Endothelial cell (in vitro differentiated cells): ENCODE results near the gene OR2C3. TPM values are rescaled to one million over a fixed set of nuclear protein-coding genes. Genes with fewer than 3 reads are reported as not detected.
A peak's percentile ranks its signal among the peaks of the same experiment; 100 is the strongest.

ENCODE experiments used
- DNase-seq: peaks from one replicate; pipeline ENCODE4 v3.0.0; 2021; ENCODE audit warnings: low spot score
- H3K27ac Mint-ChIP-seq: one replicate; pipeline ENCODE4 v1.8.0; 2021; ENCODE audit warnings: mixed read lengths, inconsistent platforms; ENCODE audit not compliant: unreplicated experiment
- H3K27me3 Mint-ChIP-seq: one replicate; pipeline ENCODE4 v1.8.0; 2021; ENCODE audit warnings: mild to moderate bottlenecking, moderate library complexity, mixed read lengths, inconsistent platforms; ENCODE audit not compliant: unreplicated experiment
- H3K36me3 Mint-ChIP-seq: one replicate; pipeline ENCODE4 v1.8.0; 2021; ENCODE audit warnings: mild to moderate bottlenecking, low read depth, mixed read lengths, inconsistent platforms; ENCODE audit not compliant: unreplicated experiment
- H3K4me1 Mint-ChIP-seq: one replicate; pipeline ENCODE4 v1.8.0; 2021; ENCODE audit warnings: mild to moderate bottlenecking, mixed read lengths, inconsistent platforms; ENCODE audit not compliant: unreplicated experiment
- H3K4me3 Mint-ChIP-seq: one replicate; pipeline ENCODE4 v1.8.0; 2021; ENCODE audit warnings: mild to moderate bottlenecking, mixed read lengths, inconsistent platforms; ENCODE audit not compliant: unreplicated experiment
- H3K9me3 Mint-ChIP-seq: one replicate; pipeline ENCODE4 v1.8.0; 2021; ENCODE audit warnings: mixed read lengths, inconsistent platforms; ENCODE audit not compliant: unreplicated experiment
- CTCF ChIP-seq: fragments of 200-600 bp; sonication (generic); IDR thresholded peaks from one replicate; pipeline ENCODE4 v1.5.0; 2021; ENCODE audit warnings: antibody characterized with exemption; ENCODE audit not compliant: unreplicated experiment
- total RNA-seq: library from RNA; stranded (reverse); fragmentation: NEBNext Ultra II Directional; extraction: Animal tissue kit (Norgen Biotek cat#: 25700); gene quantifications from one replicate; pipeline ENCODE4 v1.2.1, GENCODE V29; 2021; ENCODE audit not compliant: unreplicated experiment

The OR2C3 gene
- total RNA-seq, 1 donor from 2014 or later = not detected

- no peak overlapping the region for H3K27ac Mint-ChIP-seq
- no peaks in the 10 kb centered on the region for H3K4me1 Mint-ChIP-seq
- no peak for TF ChIP-seq CTCF
- H3K4me3 Mint-ChIP-seq = no peak overlapping the region
- no peaks in the 10 kb centered on the region for H3K27me3 Mint-ChIP-seq
- no peaks in the 10 kb centered on the region for H3K36me3 Mint-ChIP-seq
- H3K9me3 Mint-ChIP-seq = no peaks in the 10 kb centered on the region
- no peak for DNase-seq
These were observed 26.0 kb upstream of the OR2C3 start for GRCh38 chr1:247562198-247562597.

DNA sequence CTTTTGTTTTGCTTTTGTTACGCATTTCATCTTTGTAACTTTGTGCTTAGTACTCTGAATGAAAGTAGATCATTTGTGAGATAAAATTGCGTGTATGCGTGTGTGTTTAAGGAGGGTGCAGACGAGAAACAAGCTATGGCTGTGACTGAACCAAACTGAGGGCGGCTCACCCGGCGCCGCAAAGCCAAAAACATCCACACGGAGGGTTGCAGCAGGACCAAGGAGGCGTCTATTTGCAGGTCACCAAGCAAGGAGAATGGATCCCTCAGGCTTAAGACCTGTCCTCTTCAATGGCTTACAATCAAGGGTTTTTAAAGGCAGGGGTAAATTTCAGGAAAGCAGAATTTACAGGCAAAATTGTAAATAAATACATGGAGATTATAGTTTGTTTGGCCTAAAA, 25.5 kb upstream of the OR2C3 start:
- Mint-ChIP-seq H3K4me1 (no peaks in the 10 kb centered on the region), H3K27ac (no peak overlapping the region)
- no peak for DNase-seq

DNA sequence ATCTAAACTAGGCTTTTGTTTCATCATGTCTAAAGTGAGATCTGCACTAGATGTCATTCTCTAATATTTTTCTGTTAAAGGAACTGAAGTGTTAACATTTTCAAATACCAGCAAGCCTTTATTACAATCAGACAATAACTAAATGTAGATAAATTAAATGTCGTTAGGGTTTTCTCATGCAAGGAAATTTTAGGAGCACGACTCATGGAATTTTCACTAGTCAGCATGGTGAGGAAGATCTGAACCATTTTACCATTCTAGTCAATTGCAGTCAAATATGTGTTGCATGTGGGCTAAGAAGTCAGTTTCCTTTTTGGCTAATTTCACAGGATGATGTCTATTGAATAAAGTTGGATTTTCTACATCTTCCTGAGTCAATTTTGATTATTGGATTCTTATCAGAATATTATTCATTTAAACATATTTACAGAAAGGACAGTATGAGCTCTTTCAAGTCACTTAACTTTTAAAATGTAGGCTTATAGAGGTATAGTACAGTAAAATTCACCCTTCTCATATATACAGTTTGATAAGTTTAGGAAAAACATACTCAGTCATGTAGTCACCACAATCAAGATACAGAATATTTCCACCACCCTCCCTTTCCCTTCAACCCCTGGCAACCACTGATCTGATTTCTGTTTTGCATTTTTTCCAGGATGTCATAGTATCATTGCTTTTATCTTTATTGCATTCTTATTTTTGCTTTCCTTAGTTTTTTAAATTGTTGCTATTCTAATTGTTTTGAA, 21.9 kb upstream of the OR2C3 start:
- H3K36me3 Mint-ChIP-seq = no peaks in the 10 kb centered on the region
- H3K27me3 Mint-ChIP-seq = no peaks in the 10 kb centered on the region
- H3K27ac Mint-ChIP-seq = no peak overlapping the region
- no peaks in the 10 kb centered on the region for H3K9me3 Mint-ChIP-seq
- no peak for TF ChIP-seq CTCF
- H3K4me1 Mint-ChIP-seq = no peaks in the 10 kb centered on the region
- no peak for DNase-seq
- H3K4me3 Mint-ChIP-seq = no peak overlapping the region

More for the DNA sequence above, 25.5 kb upstream of the OR2C3 start:
- no peaks in the 10 kb centered on the region for H3K27me3 Mint-ChIP-seq
- H3K9me3 Mint-ChIP-seq = no peaks in the 10 kb centered on the region
- no peak for TF ChIP-seq CTCF
- no peaks in the 10 kb centered on the region for H3K36me3 Mint-ChIP-seq
- H3K4me3 Mint-ChIP-seq = no peak overlapping the region

DNA sequence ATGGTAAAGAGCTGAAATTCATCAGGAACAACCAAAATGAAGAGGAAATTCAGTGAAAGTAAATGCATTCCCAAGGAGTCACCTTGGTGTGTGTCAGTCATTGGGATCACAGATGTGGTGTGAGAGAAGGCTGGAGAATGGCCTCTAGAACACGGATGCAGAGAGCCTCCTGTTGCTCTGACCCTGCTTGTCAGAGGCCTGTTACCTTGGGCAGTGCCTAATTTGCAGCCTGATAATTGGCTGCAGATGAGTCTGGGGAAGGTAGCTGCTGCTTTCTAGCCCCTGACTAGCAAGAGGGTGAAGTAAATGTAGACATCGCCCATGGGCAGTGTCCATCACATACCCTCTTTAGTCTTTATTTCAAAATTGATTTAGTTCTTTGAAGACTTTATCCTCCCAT, 16.0 kb upstream of the OR2C3 start:
- H3K4me1 Mint-ChIP-seq = peaks cover 30% of the 10 kb centered on the region
- H3K27ac Mint-ChIP-seq = peak overlapping the region; percentile 31
- no peaks in the 10 kb centered on the region for H3K36me3 Mint-ChIP-seq
- peaks cover 5% of the 10 kb centered on the region for H3K9me3 Mint-ChIP-seq
- H3K4me3 Mint-ChIP-seq = no peak overlapping the region
- TF ChIP-seq CTCF = no peak
- H3K27me3 Mint-ChIP-seq = peaks cover 5% of the 10 kb centered on the region
- no peak for DNase-seq

- DNase-seq = no peak
- Mint-ChIP-seq H3K27me3 (peaks cover 5% of the 10 kb centered on the region), H3K4me3 (no peak overlapping the region), H3K4me1 (peaks cover 31% of the 10 kb centered on the region), H3K27ac (peak overlapping the region; percentile 31), H3K36me3 (no peaks in the 10 kb centered on the region), H3K9me3 (peaks cover 5% of the 10 kb centered on the region)
- TF ChIP-seq CTCF = no peak
These were observed 15.5 kb upstream of the OR2C3 start for GRCh38 chr1:247551721-247552120.
